OCI-LY7 (cell line): ENCODE data around the gene SLC30A1.

ENCODE experiments used
- EZH2phosphoT487 ChIP-seq: fragments of 200-600 bp; sonication (generic); IDR thresholded peaks from 2 replicates; pipeline ENCODE4 v1.6.1; 2018; ENCODE audit warnings: low read depth, borderline replicate concordance, mild to moderate bottlenecking, mixed run types, antibody characterized with exemption, low read length, moderate library complexity, mixed read lengths
- TF ChIP-seq, protein P1 (sequence below): fragments of 200-600 bp; sonication (generic); conservative IDR thresholded peaks from 2 replicates; pipeline ENCODE4 v1.5.1; 2014; ENCODE audit warnings: mild to moderate bottlenecking, antibody characterized with exemption, low read length, moderate library complexity, mixed read lengths

DNA sequence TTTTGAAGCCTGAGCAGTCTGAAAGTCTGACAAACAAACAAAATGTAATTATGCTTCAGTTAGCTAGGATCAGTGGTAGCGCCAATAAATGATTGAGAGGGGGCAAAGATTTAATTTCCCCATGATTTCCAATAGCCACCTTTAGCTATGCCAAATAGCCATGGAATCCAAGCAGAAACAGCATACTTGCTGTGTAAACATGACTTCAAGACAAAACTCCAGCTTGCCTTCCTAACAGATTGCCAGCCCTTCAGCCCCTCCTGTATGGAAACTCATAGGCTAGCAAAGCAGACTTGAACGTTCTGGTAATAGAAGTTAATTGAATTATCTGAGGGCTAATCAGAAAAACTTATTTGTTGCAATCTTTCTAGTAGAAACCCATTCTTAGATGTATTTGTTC, 25.6 kb upstream of the SLC30A1 start:
- TF ChIP-seq, protein P1, sequence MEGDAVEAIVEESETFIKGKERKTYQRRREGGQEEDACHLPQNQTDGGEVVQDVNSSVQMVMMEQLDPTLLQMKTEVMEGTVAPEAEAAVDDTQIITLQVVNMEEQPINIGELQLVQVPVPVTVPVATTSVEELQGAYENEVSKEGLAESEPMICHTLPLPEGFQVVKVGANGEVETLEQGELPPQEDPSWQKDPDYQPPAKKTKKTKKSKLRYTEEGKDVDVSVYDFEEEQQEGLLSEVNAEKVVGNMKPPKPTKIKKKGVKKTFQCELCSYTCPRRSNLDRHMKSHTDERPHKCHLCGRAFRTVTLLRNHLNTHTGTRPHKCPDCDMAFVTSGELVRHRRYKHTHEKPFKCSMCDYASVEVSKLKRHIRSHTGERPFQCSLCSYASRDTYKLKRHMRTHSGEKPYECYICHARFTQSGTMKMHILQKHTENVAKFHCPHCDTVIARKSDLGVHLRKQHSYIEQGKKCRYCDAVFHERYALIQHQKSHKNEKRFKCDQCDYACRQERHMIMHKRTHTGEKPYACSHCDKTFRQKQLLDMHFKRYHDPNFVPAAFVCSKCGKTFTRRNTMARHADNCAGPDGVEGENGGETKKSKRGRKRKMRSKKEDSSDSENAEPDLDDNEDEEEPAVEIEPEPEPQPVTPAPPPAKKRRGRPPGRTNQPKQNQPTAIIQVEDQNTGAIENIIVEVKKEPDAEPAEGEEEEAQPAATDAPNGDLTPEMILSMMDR: no peak
- no peak for TF ChIP-seq EZH2phosphoT487
